Measurements from ENCODE around the gene FAM135A. TPM values are rescaled to one million over a fixed set of nuclear protein-coding genes. Genes with fewer than 3 reads are reported as not detected.

Gene FAM135A
- total and polyA plus RNA-seq, 9 of the 15 experiments (the other 6 are each of a cell fraction or from before 2014, with no cell fraction given), result 7.4 to 32.9 (median 19.2) TPM

GRCh38 chr6:70396796-70397729 lies 16.2 kb upstream of the FAM135A start (continued):
- TF ChIP-seq PATZ1 (CRISPR knock-in tag; IDR thresholded peaks at IDR 0.05; ENCODE audit: borderline replicate concordance) (no peak), GABPA (tag; conservative IDR thresholded peaks at IDR 0.05; ENCODE audit: low read depth) (0 out of 2 replicates have a peak, but pooled peaks have one; percentile 1), ZNF589 (CRISPR knock-in tag; IDR thresholded peaks at IDR 0.05; ENCODE audit: low read depth) (no peak), TSHZ1 (CRISPR knock-in tag; IDR thresholded peaks at IDR 0.05) (no peak), ZNF609 (CRISPR knock-in tag; IDR thresholded peaks at IDR 0.05; ENCODE audit: borderline replicate concordance) (no peak), ELF2 (CRISPR knock-in tag; IDR thresholded peaks at IDR 0.05) (no peak), XRCC4 (IDR thresholded peaks at IDR 0.05; ENCODE audit: extremely low read depth, insufficient read depth, insufficient read length) (no peak), L3MBTL2 (IDR thresholded peaks at IDR 0.05) (no peak), MYC (IDR thresholded peaks at IDR 0.05; ENCODE audit: low read depth, low read length) (no peak), MYC (CRISPR knock-in tag; IDR thresholded peaks at IDR 0.05; ENCODE audit: borderline replicate concordance, low read depth) (no peak), ZBTB43 (CRISPR knock-in tag; IDR thresholded peaks at IDR 0.05) (0 out of 2 replicates have a peak, but pooled peaks have one; percentile 35), TEAD2 (tag; IDR thresholded peaks at IDR 0.05) (no peak)
